K562 (cell line): ENCODE measurements around the gene B3GALT6.

Experiments used
- ATF1 ChIP-seq, 2 experiments: fragments of 450-650 bp in 1 of 2; IDR thresholded peaks; 2 replicates each; pipeline ENCODE4 v1.6.1; 2016; ENCODE audit warnings: missing compliant biosample characterization in 1 of 2, missing genetic modification characterization in 1 of 2
- EGR1 ChIP-seq: fragments of 450-650 bp; conservative IDR thresholded peaks from 2 replicates; pipeline ENCODE4 v1.6.1; 2017; ENCODE audit warnings: mild to moderate bottlenecking

DNA sequence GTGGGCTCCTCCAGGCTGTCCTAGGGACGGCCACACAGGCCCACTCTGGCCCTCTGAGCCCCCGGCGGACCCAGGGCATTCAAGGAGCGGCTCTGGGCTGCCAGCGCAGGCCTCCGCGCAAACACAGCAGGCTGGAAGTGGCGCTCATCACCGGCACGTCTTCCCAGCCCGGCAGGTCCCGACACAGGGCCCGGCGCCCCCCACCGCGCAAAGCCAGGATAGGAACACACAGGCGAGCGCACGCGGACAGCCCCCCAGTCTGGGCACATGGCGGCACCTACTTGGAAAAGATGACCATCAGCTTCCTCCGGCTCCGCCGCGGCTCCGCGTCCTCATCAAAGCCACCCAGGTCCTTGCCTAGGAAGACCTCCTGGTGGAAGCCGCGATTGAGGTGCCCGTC, 3.9 kb upstream of the B3GALT6 start:
- TF ChIP-seq ATF1 (CRISPR knock-in tag; IDR thresholded peaks at IDR 0.05) (no peak), ATF1 (tag; IDR thresholded peaks at IDR 0.05) (no peak), EGR1 (no peak)
